Mesangial cell (primary cell): ENCODE data around the gene LCA5. TPM values are rescaled to one million over a fixed set of nuclear protein-coding genes. Genes with fewer than 3 reads are reported as not detected.

Experiments used
- total RNA-seq: library from RNA; depleted of rRNA; stranded (reverse); fragments of >200 nt; gene quantifications from 2 replicates; pipeline ENCODE4 v1.2.3, GENCODE V29; 2015

Gene LCA5
- total RNA-seq: 1.3 and 2.2 TPM in 2 replicates

DNA sequence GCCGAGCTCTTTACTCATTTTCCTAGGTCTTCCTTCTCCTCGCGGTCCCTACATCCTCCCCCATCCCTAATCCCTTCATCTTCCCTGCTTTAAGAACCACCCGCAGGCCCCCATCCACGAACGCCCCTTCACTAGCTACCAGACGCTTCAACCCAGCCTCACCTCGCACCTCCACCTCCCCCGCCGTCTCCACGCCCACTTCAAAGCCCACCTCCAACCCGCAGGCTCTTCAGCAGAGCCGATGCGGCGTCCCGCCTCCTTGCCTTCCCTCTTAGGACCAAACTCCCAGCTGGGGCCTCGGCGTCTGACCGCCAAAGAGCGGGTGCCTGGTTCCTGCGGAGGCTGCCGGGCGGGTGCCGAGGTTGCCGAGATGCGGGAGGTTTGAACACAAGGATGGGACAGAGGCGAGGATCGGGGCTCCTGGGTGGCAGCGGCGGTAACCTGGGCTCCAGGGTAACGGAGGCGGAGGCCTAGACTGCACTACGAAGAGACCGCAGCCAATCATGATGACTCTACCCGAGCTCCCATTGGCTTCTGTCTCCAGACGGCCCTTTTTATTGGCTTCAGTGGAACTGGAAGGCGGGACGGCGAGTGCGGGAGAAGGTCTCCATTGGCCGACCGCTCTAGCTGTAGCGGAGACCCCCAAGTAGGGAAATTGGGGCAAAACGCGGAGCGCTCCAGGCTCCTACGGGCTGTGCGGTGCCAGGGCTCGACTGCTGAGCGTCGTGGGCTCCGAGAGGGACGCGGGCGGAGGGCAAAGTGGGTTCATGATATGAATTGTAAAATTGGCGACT is at the start of gene LCA5:
Gene LCA5, minus strand, starts transcription at position 477 of the 794 bp plus-strand sequence. CDS start 18,536 bp downstream, outside the sequence.

Other genes with a start within 250 kb of the LCA5 start
- gene SH3BGRL2, start 93.9 kb upstream of the LCA5 start, total RNA-seq: 6.7 and 7.0 TPM in 2 replicates